ENCODE measurements around the gene MSH5. TPM values are rescaled to one million over a fixed set of nuclear protein-coding genes. Genes with fewer than 3 reads are reported as not detected.

Gene MSH5
- total RNA-seq, 2 experiments from 2014 or later = 13.6 to 13.7 TPM

DNA sequence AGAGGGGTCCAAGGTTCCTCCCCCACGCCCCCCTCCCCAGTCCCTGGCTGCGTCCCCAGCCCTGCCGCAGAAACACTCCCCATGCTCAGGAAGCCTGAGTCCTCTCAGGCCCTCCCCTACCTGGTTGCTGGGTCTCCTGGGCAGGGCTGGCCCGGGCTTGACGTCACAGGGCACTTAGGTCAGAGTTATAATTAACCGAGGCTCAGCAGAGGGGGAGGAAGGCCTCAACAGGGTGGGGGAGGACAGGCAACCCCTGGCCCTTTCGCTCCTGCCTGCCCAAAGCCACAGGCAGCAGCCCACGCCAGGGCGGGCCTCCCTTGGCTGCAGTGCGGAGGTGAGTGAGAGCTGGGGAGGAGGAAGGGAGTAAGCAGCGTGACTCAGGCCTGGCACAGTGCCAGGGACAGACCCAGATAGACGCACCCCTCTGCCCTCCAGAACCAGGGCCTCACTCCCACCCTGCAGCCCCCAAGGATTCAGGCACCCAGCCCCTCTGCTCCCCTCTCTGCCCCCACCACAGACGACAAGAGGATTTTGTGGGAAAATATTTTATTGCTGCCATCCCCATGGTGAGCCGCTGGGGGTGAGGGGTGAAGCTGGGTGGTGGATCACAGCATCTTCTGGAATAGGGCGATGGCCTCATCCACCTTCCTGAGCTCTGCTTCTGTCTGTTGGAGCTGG lies 37.3 kb downstream of the MSH5 start, which contains the start of gene VWA7:
Gene VWA7 (minus strand): TSS at position 340 of the 678 bp plus-strand sequence. CDS start 549 bp downstream, outside the sequence.
- peaks cover 25% of the 10 kb centered on the region for H3K36me3 Mint-ChIP-seq (ENCODE audit: low read depth)
- H3K36me3 ChIP-seq (ENCODE audit: insufficient read depth, low read length) = peaks cover 35% of the 10 kb centered on the region
- H3K27me3 Mint-ChIP-seq = no peaks in the 10 kb centered on the region
- no peaks in the 10 kb centered on the region for H3K27me3 ChIP-seq (ENCODE audit: control insufficient read depth in 1 of 2, insufficient read depth in 2 of 2, low read length in 2 of 2)
- peak; percentile 33 to 83 (median 55) for DNase-seq
- H3K9me3 ChIP-seq (ENCODE audit: control insufficient read depth in 1 of 2, insufficient read depth in 1 of 2, low read length in 2 of 2) = no peaks in the 10 kb centered on the region
- TF ChIP-seq, protein P1, sequence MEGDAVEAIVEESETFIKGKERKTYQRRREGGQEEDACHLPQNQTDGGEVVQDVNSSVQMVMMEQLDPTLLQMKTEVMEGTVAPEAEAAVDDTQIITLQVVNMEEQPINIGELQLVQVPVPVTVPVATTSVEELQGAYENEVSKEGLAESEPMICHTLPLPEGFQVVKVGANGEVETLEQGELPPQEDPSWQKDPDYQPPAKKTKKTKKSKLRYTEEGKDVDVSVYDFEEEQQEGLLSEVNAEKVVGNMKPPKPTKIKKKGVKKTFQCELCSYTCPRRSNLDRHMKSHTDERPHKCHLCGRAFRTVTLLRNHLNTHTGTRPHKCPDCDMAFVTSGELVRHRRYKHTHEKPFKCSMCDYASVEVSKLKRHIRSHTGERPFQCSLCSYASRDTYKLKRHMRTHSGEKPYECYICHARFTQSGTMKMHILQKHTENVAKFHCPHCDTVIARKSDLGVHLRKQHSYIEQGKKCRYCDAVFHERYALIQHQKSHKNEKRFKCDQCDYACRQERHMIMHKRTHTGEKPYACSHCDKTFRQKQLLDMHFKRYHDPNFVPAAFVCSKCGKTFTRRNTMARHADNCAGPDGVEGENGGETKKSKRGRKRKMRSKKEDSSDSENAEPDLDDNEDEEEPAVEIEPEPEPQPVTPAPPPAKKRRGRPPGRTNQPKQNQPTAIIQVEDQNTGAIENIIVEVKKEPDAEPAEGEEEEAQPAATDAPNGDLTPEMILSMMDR (IDR thresholded peaks at IDR 0.05) = no peak
- POLR2A ChIA-PET = interaction anchor here (0.6 to 1.4 kb wide), 3 partner anchors 11 to 40 kb away, joined by 3 to 4 read pairs (median 4); partner anchors contain the start of gene MSH5
- no peak within 1 kb of the TSS for H3K27ac Mint-ChIP-seq
- H3K9me3 Mint-ChIP-seq = no peaks in the 10 kb centered on the region
- ATAC-seq (ENCODE audit: poor library complexity) = peak; percentile 81
- CTCF ChIA-PET = interaction anchor here (0.6 to 2.5 kb wide), 4 partner anchors 7 to 19 kb away, joined by 3 to 6 read pairs (median 4); no protein-coding TSS in a partner anchor
- peak within 1 kb of the TSS; percentile 31 for H3K4me3 ChIP-seq (ENCODE audit: low read length)
- H3K4me3 Mint-ChIP-seq = no peak within 1 kb of the TSS
- H3K27ac ChIP-seq (ENCODE audit: low read depth in 1 of 2, low read length in 2 of 2) = no peak within 1 kb of the TSS
- intact Hi-C loops (cut with DNase I, micrococcal nuclease) = no loop called here
- H3K4me1 Mint-ChIP-seq (ENCODE audit: low read depth) = peaks cover 29% of the 10 kb centered on the region
- peaks cover 54% of the 10 kb centered on the region for H3K4me1 ChIP-seq (ENCODE audit: insufficient read depth, low read length)

DNA sequence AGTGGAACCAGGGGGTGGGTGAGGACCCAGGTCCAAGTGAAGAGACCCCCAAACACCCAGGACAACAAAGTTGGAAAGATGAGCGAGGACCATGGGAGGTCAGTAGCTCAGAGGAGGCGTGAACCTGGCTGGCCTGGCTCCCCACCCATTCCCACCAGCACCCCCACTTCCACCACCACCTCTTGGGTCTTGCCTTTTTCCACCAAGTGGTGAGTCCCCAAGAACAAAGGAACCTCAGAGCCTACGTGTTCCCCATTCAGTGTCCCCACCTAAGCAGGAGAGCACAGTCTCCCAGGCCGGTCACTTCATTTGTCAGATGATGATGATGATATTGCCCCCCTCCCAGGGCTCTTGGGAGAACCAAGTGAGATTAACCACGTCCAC lies 37.9 kb downstream of the MSH5 start:
- ATAC-seq (ENCODE audit: poor library complexity) (no peak), DNase-seq (no peak)
- CTCF ChIA-PET = interaction anchor here (1.6 to 2.5 kb wide), 3 partner anchors 8 to 19 kb away, joined by 3 to 6 read pairs (median 5); no protein-coding TSS in a partner anchor
- Histone ChIP-seq H3K27ac (ENCODE audit: low read depth in 1 of 2, low read length in 2 of 2) (no peak overlapping the region), H3K9me3 (ENCODE audit: control insufficient read depth in 1 of 2, insufficient read depth in 1 of 2, low read length in 2 of 2) (no peaks in the 10 kb centered on the region), H3K4me3 (ENCODE audit: low read length) (no peak overlapping the region), H3K27me3 (ENCODE audit: control insufficient read depth in 1 of 2, insufficient read depth in 2 of 2, low read length in 2 of 2) (no peaks in the 10 kb centered on the region), H3K4me1 (ENCODE audit: insufficient read depth, low read length) (peaks cover 49% of the 10 kb centered on the region), H3K36me3 (ENCODE audit: insufficient read depth, low read length) (peaks cover 40% of the 10 kb centered on the region)
- no peaks in the 10 kb centered on the region for H3K9me3 Mint-ChIP-seq
- intact Hi-C loops (cut with DNase I, micrococcal nuclease) = no loop called here
- no peak overlapping the region for H3K27ac Mint-ChIP-seq
- no peaks in the 10 kb centered on the region for H3K27me3 Mint-ChIP-seq
- peaks cover 24% of the 10 kb centered on the region for H3K4me1 Mint-ChIP-seq (ENCODE audit: low read depth)
- TF ChIP-seq, protein P1 (IDR thresholded peaks at IDR 0.05) = no peak
- peaks cover 30% of the 10 kb centered on the region for H3K36me3 Mint-ChIP-seq (ENCODE audit: low read depth)
- POLR2A ChIA-PET = interaction anchor here (0.6 to 1.4 kb wide), 3 partner anchors 12 to 40 kb away, joined by 3 to 4 read pairs (median 4); partner anchors contain the start of gene MSH5
- no peak overlapping the region for H3K4me3 Mint-ChIP-seq

DNA sequence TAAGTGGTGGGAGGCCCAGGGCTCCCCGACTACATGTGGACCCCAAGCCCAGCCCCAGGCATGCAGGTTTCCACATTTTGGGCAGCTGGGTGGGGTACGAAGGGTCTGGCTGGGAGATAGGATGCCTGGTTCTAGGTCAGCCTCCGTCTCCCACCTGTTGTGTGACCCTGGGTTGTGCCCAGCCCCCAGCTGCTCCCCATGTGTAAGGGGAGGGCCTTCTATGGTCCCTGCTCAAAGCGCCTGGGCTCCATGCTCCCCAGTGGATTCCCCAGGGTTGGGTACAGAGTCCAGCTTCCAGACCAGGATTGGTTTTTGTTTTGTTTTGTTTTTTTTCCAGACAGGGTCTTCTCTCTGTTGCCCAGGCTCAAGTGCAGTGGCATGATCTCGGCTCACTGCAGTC lies 38.4 kb downstream of the MSH5 start:
- H3K4me3 Mint-ChIP-seq = no peak overlapping the region
- peaks cover 45% of the 10 kb centered on the region for H3K36me3 ChIP-seq (ENCODE audit: insufficient read depth, low read length)
- H3K27me3 Mint-ChIP-seq = no peaks in the 10 kb centered on the region
- ChIA-PET CTCF (interaction anchor here (1.6 to 2.1 kb wide), 2 partner anchors 8 to 13 kb away, joined by 3 to 5 read pairs; no protein-coding TSS in a partner anchor), POLR2A (interaction anchor here (1.4 kb wide), 2 partner anchors 12 to 38 kb away, joined by 3 to 4 read pairs; partner anchors contain the start of gene MSH5)
- ATAC-seq (ENCODE audit: poor library complexity) (no peak), DNase-seq (no peak)
- H3K4me1 Mint-ChIP-seq (ENCODE audit: low read depth) = peaks cover 20% of the 10 kb centered on the region
- H3K27ac ChIP-seq (ENCODE audit: low read depth in 1 of 2, low read length in 2 of 2) = no peak overlapping the region
- intact Hi-C loops (cut with DNase I, micrococcal nuclease) = no loop called here
- H3K4me1 ChIP-seq (ENCODE audit: insufficient read depth, low read length) = peaks cover 44% of the 10 kb centered on the region
- H3K4me3 ChIP-seq (ENCODE audit: low read length) = no peak overlapping the region
- H3K36me3 Mint-ChIP-seq (ENCODE audit: low read depth) = peaks cover 35% of the 10 kb centered on the region
- H3K9me3 ChIP-seq (ENCODE audit: control insufficient read depth in 1 of 2, insufficient read depth in 1 of 2, low read length in 2 of 2) = no peaks in the 10 kb centered on the region
- no peaks in the 10 kb centered on the region for H3K27me3 ChIP-seq (ENCODE audit: control insufficient read depth in 1 of 2, insufficient read depth in 2 of 2, low read length in 2 of 2)
- no peak overlapping the region for H3K27ac Mint-ChIP-seq
- TF ChIP-seq, protein P1 (IDR thresholded peaks at IDR 0.05) = no peak
- H3K9me3 Mint-ChIP-seq = no peaks in the 10 kb centered on the region

All from CD4-positive, alpha-beta T cell (primary cell).